Stimulated activated CD8-positive, alpha-beta memory T cell treated with anti-CD3 and anti-CD28 coated beads, Interleukin-12 subunit alpha, Interleukin-12 subunit beta, amount 100 ng/mL, for 24 hours (primary cell): ENCODE data around the gene USP40.

Experiments used
- DNase-seq: peaks from one replicate; pipeline ENCODE4 v3.0.0-alpha.2; 2020; ENCODE audit errors: extremely low read depth

Gene USP40

GRCh38 chr2:233458826-233459225 lies 107.8 kb downstream of the USP40 start:
- no peak for DNase-seq

- DNase-seq: no peak
These were observed 108.5 kb downstream of the USP40 start for GRCh38 chr2:233458031-233458610.

- DNase-seq: no peak
These were observed 109.2 kb downstream of the USP40 start for GRCh38 chr2:233457356-233457755.

- no peak for DNase-seq
These were observed 109.6 kb downstream of the USP40 start for GRCh38 chr2:233456934-233457333.

DNA sequence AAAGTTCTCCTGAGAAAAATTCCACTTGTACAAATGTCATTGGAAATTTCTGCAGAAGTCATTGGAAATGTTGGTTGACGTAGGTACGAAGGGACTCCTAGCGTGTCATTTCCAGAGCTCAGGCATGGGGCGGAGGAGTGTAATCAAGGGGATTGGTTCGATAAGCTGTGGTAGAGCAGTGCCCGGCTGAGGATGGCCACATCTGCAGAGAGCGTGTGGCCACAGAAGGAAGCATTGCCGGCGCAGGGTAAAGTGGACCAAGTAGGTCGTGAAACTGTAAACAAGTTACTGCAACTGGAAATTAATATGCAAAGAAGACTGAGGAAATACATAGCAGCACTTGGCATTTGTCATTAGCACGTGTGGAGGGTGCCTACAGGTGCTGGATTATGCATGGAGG lies 110.5 kb downstream of the USP40 start:
- DNase-seq: no peak

GRCh38 chr2:233455491-233455890 lies 111.1 kb downstream of the USP40 start:
- DNase-seq: no peak

DNA sequence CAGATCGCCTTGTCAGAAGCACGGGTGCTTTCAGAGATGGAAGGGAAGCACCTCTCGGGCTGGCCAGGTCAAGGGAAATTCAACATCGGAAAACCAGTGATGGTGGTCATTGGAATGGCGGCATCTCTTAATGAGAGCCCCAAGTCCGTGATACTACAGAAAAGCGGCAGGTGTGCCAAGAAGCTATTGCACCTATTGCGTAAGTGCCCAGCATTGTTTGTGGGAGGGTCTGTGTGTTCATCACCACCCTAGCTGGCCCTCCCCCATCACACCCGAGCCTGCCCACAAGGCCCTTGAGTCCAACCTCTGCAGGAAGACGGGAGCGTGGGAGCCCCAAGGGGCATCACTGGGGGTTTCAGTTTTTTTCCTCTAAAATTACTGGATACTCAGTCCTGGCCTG lies 111.6 kb downstream of the USP40 start:
- DNase-seq: no peak

GRCh38 chr2:233453916-233454315 lies 112.7 kb downstream of the USP40 start:
- no peak for DNase-seq

DNA sequence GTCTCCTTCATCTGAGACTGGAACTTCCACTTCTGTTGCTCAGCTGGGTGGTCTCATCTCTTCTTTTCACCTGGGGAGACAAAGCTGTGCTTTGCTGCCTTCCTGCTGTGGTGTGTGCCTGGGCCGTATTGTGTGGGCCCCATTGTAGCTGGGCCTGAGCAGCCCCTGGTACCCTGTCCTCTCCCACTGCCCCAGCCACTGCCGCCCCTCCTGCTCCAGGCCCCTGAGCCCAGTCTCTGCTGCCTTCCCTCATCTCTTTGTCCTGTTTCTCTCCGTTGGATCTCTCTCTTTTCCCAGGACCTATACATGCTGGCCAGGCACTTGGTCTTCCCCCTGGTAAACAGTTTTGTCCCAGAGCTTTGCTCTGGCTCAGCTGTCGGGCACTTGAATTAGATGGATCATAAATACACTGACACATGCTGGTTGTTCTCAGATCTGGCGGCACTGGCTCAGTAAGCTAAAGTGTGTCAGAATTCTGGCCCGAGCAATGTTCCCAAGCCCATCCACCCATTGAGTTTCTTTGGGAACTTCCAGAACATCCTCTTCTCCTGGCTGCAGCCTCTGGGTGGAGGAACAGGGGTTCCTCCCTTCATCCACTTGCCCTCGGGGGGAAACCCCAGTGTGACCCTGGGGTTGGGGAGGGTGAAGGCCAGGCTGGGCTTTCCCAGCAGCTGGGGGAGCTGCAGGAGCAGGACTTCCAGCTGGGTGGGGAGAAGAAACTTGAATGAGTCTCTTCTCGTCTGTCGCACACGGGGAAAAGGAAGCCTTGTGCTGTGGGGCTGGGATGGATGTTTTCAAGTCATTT lies 113.3 kb downstream of the USP40 start:
- no peak for DNase-seq

GRCh38 chr2:233451950-233452349 lies 114.6 kb downstream of the USP40 start:
- no peak for DNase-seq

GRCh38 chr2:233450864-233451575 lies 115.6 kb downstream of the USP40 start:
- no peak for DNase-seq

GRCh38 chr2:233449921-233450863 lies 116.4 kb downstream of the USP40 start:
- DNase-seq: no peak

GRCh38 chr2:233449081-233449901 lies 117.3 kb downstream of the USP40 start:
- no peak for DNase-seq

DNA sequence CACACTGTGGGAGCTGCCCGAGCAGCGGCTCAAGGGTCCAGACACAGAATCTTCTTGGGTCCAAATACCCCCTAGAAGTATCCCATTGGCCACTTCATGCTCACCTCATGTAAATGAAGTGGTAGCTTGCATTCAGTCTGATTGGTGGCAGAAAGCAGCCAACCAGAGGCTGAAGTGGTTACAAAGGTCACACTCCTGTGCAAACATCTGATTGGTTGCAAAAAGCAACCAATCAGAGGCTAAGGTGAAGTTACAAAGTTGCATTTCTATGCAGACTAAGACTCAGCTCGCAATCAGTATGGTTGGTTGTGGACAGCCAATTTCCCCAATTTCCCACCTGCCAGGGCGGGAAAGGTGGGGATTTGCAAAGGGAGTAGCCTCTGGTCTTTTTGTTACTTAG lies 118.0 kb downstream of the USP40 start:
- no peak for DNase-seq

DNA sequence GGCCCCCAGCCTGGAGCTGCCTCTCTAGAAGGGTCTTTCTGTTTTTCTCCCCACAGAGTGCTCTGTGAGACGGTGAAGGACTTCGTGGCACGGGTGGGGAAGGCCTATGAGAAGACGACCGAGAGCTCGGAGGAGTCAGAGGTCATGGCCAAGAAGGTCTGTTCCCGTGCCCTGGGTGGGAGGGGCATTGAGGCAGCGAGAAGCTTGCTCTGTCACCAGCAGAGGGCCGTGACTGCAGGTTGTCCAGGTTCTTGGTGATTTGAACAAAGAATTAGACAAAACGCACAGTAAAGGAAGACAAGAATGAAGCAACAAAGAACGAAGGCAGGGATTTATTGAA lies 118.4 kb downstream of the USP40 start:
- no peak for DNase-seq

- no peak for DNase-seq
These were observed 118.9 kb downstream of the USP40 start for GRCh38 chr2:233447506-233448219.

GRCh38 chr2:233446606-233447305 lies 119.8 kb downstream of the USP40 start:
- DNase-seq: no peak

DNA sequence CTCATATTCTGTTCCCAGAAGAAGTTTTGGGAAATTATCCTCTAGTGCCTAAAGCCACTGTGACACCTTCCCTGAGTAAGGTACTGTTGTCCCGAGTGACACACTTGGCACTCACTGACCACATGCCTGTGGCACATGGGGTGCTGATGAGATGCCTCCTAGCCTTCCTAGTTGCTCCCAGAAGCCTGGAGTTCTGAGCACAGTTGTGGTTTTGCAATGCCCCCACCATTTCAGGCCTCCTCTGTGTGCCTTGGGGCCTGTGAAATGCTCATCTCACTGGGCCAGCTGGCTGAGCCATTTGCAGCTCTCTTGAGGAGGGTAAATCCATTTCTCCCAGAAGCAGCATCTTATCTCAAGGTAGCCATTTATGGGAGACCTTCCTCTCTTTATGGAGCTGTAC lies 120.5 kb downstream of the USP40 start:
- DNase-seq: no peak

DNA sequence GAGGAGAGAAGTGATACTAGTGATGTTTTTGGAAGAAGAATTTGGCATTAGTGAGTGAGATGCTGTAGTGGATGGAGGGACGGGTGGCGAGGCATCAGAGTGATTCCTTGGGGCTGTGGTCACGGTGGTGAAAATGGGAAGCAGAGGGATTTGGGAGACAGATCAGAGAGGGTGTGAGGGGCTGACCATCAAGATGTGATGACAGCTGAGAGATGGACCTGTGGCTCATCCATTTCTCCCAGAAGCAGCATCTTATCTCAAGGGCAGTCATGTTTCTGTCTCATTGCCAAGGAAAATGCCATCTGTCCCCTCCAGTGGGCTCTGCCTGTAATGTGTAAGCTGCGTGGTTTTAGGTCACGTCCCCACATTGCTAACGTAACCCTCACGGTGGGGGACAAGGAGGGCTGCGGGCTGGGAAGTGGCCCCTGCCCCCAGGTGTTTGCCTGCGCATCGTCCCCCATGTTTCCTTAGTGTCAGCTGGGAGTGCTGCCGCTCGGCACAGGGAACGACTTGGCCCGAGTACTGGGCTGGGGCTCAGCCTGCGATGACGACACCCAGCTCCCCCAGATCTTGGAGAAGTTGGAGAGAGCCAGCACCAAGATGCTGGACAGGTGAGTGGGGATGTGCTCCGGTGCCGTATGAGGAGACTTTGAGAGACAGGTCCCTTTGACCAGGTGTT lies 121.3 kb downstream of the USP40 start:
- no peak for DNase-seq
